Hippocampal formation (tissue), 2 donors: Measurements from ENCODE around the gene PDGFRA.

ENCODE experiments used
- DNase-seq, 2 donors: peaks; one replicate each; lab custom pipeline; 2025; lab: John Stamatoyannopoulos, UW

The PDGFRA gene

DNA sequence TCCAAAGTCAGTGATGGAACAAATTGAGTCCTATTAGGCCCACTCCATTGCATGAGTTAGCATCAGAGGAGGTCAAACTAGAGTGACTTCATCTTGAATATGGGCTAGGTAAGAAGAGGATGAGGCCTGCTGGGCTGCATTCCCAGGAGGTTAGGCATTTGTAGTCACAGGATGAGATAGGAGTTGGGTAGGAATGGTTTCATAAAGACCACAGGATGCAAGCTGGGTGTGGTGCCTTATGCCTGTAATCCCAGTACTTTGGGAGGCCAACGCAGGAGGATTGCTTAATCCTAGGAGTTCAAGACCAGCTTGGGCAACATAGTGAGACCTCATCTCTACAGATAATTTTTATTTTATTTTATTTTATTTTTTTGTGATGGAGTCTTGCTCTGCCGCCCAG is 26.8 kb downstream of the PDGFRA start:
- DNase-seq: no peak

DNA sequence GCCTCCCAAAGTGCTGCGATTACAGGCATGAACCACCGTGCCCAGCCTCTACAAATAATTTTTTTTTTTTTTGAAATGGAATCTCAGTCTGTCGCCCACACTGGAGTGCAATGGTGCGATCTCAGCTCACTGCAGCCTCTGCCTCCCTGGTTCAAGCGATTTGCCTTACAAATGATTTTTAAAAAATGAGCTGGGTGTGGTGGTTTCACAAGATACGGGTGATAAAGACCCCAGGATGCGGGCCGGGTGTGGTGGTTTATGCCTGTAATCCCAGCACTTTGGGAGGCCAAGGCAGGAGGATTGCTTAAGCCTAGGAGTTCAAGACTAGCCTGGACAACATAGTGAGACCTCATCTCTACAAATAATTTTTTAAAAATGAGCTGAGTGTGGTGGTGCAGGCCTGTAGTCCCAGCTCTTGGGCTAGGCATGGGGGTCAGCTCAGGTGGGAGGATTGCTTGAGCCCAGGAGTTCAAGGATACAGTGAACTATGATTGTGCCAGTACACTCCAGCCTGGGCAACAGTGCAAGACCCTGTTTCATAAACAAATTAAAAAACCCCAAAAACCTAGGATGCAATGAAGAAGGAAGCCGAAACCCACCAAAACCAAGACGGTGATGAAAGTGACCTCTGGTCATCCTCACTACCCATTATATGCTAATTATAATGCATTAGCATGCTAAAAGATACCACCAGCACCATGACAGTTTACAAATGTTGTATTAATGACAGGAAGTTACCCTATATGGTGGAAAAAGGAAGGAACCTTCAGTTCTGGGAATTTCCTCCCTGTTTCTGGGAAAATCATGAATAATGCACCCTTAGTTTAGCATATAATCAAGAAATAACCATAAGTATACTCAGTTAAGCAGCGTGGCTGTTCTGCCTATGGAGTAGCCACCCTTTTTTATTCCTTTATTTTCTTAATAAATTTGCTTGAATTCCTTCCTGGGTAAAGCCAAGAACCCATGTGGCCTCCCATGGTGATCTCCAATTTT is 27.7 kb downstream of the PDGFRA start:
- DNase-seq: no peak

DNA sequence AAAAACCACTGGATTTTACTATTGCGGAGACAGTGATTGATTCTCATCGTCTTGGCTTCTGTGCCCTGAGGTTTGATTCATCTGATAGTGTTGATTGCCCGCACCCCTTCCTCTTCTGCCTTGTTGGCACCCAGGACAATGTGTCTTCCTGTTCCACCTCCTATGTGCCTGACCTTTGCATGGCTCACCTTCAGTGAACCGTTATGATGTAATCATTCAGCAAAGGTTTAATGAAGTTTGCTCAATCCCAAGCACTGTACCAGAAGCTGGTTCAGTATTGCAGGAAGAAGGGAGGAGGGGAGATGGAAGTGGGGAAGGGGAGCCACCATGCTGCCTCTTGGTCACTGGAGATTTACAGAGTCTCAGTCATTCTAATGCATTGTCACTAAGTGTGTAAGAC is 36.3 kb downstream of the PDGFRA start:
- no peak for DNase-seq

DNA sequence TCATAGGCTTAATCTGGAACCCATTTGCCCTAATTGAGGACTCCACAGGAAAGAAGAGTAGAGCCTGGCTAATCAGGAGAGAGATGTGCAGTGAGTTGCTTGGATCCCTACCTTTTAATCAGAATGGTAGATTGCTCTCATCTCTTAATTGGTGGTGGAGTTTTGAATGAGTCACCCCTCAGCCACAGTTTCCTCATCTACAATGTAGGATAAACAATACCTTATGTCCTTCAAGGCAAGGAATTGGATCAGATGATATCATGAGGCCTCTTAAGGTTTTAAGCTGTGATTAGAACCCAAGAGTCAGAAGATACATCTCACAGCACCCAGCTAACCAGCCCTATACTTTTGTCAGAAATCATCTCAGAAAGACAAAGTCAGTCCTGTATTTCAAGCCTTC is 39.1 kb downstream of the PDGFRA start:
- no peak for DNase-seq

DNA sequence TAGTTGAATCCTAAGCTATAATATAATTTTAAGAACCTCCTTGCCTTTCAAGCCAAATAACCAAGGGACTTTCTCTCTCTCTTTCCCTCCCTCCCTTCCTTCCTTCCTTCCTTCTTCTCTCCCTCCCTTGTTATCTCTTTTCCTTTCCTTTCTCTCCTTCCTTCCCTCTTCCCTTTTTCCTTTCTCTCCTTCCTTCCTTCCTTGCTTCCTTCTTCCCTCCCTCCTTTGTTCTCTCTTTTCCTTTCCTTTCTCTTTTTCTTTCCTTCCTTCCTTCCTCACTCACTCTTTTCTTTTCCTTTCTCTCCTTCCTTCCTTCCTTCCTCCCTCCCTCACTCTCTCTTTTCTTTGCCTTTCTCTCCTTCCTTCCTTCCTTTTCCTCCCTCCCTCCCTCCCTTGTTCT is 42.4 kb downstream of the PDGFRA start:
- no peak for DNase-seq

DNA sequence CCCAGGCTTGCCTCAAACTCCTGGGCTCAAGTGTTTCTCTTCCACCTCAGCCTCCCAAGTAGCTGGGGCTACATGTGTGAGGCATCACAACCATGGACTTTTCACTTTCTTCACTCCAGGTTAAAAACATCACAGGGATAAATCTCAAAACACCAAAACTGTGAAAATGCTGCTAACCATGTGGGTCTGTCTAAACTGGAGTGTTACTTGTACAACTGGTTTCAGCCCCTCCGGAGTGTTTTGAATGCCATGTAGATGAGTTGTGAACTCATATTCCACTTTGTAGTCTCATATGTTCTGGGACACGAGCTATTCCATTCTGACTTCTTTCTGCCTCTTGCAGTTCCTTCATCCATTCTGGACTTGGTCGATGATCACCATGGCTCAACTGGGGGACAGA is 43.0 kb downstream of the PDGFRA start:
- DNase-seq: no peak

DNA sequence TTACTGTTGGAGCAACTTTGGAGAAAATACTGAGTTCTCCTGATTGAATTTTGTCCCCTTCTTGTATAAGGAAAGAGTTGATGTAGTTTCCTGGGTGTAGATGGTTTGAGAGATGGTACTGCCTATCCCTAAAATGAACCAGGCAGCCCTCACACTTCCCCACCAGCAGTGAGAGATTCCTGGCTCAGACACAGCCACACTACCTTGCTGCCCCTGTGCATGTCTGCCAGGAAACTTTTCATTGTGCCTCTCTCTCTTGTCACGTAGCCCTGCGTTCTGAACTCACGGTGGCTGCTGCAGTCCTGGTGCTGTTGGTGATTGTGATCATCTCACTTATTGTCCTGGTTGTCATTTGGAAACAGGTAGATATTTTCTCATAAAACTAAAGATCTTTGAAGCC is 45.2 kb downstream of the PDGFRA start:
- no peak for DNase-seq

DNA sequence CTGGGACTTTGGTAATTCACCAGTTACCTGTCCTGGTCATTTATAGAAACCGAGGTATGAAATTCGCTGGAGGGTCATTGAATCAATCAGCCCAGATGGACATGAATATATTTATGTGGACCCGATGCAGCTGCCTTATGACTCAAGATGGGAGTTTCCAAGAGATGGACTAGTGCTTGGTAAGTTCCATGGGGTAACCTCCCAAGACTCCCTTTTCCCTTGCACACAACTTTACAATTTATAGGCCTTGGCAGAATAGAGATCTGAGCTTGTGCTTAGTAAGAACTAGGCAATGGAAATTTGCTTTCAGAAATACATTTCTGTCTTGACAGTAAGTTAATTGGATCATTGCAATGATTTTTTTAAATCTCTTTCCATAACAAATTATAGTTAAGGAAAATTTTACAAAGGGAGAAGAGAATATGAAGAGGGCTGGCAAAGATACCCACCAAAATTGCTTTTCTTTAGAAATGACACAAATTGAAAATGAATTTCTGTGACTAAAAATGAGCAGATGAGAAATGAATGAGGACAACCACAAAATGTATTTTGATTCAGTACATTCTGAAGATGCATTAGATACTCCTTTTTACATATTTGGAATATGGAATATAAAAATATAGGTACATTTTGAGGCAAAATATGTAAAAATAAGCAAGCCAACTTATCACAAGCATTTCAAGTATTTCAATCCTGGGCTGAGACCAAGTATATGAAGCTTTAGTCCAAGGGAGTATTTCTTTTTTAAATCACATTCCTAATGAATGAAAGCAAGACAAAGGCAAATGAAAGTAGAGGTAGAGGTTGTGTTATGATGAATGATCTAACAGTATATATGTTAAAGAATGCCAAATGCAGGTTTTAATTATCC is 45.9 kb downstream of the PDGFRA start:
- no peak for DNase-seq

DNA sequence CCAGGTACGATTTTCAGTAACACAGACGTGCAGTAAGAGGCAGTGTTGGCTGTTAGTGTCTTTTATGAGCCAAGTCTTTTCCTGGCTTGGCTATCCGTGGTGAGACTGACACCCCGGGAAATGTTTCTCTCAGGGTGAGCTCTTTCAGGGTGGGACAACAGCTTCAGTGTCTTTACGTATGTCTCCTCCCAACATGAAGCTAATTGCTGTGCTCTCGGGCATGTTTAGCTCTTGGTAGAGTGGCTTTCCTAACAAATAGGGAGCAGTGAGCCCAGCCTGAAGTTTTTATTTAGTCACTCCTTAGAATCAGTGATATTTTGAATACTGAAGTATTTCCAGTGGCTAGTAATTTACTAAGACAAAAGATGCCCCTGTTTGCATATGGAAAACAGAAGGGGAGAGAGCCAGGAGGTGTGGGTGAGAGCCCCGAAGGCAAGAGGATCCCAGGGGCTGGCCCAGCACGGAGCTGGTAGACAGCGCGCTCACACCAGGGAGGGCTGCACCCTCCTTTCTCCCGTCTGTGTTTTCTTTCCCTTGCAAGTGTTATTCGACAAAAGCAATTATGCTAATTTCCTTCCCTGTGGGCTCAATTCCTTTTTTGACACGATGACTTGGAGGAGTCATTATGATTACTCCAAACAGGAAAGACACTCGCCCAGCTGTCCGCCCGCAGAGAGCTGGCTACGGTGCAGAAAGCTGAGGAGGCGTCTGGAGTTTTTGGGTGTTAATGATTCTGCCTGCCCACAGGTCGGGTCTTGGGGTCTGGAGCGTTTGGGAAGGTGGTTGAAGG is 47.7 kb downstream of the PDGFRA start:
- DNase-seq: no peak

DNA sequence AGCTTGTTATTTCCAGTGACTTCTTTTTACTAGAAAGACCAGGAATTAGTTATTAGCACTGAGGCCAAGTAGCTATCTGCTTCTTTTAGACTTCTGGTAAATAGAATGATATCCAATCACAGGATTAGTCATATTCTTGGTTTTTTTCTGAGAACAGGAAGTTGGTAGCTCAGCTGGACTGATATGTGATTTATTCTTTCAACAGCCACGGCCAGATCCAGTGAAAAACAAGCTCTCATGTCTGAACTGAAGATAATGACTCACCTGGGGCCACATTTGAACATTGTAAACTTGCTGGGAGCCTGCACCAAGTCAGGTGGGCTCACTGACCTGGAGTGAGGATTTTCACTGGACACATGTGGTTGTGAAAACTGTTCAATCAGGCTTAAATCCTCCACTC is 48.6 kb downstream of the PDGFRA start:
- no peak for DNase-seq

DNA sequence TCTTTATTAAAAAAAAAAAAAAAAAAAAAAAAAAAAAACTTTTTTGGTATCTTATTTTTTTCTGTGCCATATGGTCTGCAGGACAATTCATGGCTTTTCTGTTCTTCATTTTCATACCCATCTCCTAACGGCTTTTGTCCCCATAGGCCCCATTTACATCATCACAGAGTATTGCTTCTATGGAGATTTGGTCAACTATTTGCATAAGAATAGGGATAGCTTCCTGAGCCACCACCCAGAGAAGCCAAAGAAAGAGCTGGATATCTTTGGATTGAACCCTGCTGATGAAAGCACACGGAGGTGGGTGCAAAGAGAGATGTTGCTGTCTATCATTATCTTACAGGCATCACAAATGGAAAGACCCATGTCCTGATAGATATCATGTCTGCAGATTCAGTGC is 49.1 kb downstream of the PDGFRA start:
- DNase-seq: no peak

DNA sequence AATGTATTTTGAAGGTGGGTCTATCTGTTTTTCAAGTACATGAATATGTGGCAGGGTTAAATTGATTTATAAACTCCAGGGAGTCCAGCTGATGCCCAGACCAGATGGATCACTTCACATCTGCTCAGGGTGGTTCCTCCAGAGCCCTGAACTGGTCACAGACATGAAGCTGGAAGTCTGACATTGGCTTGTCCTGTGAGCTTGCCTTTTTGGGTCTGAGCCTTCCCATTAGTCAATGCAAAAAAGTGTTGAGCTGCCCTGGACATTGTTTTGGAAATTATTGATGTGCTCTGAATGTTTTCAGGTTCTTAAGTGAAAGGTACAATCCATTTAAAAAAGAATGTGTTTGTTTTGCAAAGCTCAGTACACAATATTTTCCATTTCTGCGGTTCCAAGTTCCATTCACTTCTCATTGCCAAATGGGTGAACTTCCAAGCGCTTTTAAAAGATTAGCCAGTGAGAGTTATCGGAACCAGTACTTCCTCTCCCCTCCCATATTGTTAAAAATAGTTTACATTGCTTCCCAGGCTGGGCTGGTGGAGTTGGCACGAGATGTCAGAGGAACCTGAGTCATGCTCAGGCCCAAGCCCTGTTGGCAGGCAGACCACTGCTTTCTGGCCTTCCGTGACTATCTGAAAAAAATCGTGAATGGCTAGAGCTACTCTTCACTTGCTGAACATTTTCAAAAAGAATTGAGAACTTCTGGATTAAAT is 52.1 kb downstream of the PDGFRA start:
- DNase-seq: no peak

DNA sequence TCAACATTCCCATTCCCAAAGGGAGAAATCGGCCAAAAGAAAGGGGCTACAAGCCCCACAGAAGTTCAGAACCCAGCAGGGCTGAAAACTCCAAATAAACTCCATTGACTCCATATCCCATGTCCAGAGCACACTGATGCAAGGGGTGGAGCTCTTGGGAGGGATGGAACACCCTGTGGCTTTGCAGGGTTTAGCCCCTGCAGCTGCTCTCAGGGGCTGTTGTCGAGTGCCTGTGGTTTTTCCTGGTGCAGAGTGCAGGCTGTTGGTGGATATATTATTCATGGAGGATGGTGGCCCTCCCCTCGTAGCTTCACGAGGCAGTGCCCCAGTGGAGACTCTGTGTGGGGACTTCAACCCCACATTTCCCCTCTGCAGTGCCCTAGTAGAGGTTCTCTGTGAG is 53.7 kb downstream of the PDGFRA start:
- DNase-seq: no peak

DNA sequence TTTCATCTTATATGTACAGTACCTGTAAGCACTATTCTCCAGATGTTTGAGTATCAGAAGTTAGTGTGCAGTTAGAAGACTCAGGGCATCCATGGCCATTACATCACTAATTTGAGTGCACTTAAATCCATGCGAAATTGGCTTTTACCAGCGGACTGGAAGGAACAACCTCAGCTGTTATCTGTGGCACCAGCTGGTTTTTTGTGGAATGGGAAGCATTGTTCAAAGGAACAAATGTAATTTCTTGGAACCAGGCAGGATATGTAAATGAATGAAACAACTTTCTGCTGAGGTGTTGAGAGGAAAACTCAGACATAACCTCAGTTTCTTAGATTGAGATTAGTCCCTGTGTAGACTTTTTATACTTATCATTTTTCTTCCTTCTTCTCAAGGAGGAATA is 60.2 kb downstream of the PDGFRA start:
- peak in 1 of 2 donors; percentile 3 for DNase-seq

DNA sequence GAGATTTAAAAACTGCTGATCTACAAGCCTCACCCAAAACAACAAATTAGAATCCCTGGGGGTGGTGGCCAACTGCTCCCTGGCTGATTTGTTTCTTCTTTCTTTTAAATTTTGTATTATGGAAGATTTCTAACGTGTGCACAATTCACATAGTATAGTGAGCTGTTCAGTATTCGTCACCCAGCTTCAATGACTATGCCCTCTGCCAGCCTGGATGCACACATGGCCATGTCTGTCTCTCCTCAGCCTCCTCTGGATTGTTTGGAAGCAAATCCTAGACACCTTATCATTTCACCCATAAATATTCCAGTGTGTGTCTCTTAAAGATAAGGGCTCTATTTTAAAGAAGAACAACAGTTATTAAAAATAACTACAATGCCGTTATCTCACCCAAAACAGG is 61.9 kb downstream of the PDGFRA start:
- no peak for DNase-seq

DNA sequence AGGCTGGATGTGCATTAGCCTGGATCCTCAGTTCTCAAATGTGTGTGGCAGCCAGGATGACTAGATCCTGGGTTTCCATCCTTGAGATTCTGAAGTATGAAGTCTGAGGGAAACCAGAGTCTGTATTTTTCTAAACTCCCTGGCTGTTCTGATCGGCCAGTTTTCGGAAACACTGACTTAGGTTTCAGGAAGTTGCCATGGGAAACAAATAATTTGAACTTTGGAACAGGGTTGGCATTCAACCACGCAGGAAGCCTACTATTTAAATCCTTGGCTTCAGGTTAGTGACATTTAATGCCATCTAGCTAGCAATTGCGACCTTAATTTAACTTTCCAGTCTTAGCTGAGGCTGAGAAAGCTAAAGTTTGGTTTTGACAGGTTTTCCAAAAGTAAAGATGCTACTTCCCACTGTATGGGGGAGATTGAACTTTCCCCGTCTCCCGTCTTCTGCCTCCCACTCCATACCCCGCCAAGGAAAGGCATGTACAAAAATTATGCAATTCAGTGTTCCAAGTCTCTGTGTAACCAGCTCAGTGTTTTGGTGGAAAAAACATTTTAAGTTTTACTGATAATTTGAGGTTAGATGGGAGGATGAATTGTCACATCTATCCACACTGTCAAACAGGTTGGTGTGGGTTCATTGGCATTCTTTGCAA is 67.6 kb downstream of the PDGFRA start:
- DNase-seq: no peak

DNA sequence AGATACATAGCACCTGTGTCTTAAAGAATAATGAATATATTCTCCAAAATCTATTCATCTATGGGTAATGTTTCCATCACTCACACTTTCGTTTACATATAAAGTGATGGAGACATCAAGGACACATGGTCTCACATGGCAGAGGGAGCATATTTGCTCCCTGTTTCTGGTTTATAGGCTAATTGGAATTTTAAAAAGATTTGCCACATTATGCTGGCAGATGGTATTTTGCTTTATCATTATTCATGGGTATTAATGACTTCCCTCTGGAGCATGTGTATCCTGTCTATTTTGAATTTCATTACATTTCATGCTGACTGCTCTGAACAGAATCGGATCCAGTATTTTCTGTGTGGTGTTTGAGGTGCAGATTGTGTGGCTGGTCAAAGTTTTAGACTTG is 79.0 kb downstream of the PDGFRA start:
- DNase-seq: no peak

DNA sequence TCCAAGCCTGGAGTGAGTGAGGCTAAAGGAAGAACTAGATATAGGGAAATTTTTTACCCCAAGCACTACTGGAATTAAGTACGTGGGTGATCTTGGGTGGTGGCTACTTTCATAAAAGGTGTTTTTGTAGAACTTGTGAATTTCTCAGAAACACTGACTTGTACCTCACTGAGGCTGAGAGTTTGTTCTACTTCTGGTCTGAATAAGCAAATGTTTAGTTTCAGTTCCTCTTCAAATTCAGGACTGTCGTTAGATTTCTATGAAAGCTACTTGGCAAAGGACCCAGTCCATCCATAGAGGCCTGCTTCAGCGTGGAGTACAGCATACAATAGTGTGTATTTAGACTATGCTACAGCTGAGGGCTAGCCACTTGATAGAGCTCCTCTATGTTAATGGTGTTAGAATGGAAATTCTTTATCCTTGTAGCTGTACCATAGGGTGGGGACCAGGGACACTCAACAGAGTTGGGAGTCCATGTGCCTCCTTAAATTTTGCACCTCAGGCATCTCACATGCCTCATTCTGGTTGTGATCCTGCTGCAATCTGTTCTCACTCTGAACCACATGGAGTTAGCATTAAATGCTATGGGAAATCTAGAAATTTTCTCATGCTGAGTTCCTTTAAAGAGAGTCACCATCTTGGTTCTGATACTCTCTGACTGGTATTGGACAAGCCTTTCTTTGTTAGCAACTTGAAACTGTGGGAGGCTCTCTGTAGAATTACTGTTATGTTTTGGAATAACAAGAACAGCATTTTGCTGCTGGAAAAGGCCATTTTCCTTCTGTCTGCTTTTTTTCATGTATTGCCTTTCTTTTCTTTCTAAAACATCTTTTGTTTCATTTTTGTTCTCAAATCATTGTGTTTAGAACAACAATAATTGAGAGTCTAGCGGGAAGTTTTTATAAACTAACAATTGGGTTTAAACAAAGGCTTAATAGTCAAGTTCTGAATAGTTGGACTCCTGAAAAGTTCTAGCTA is 86.8 kb downstream of the PDGFRA start:
- peak in 1 of 2 donors; percentile 43 for DNase-seq

DNA sequence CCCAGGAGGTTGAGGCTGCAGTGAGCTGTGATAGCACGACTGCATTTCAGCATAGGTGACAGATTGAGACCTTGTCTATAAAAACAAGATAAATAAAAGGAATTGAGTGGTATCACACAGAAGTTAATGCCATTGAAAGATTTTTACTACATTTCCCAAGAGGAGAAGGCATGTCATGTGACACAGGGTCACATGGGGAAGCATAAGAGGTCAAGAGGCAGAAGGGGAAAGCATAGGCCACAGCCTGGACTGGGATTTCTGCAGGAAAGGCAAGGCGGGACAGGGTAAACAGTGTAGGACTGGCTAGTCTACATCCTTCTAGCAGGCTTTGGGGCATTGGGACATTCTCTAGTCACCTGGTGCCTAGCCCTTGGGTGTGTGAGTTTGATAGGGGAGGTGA is 88.6 kb downstream of the PDGFRA start:
- DNase-seq: no peak

DNA sequence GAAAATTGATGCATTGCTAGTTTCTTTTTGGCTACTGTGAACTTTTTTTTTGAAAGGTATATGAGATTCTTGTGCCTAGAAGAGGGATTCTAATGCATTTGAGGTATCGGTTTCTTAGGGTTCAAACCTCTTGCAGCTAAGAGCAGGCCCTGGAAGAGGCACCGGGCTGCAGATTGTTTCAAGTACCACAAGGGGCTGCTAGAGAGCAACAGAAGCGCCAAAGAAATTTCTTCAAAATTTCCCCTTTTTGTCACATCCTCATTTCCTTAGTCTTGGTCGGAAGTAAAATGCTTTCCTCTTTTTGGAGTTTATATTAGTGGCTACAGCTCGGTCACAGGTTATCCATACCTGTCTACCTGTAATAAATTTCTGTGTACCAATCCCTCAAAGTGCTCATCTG is 89.8 kb downstream of the PDGFRA start:
- no peak for DNase-seq
